OCI-LY7 (cell line): Measurements from ENCODE around the gene PLTP. TPM values are rescaled to one million over a fixed set of nuclear protein-coding genes. Genes with fewer than 3 reads are reported as not detected.

ENCODE experiments used
- BruUV-seq: library from RNA; stranded (reverse); fragments of 400-500 nt; replicated peaks from 2 replicates; lab custom pipeline; 2021; lab: Mats Ljungman, UMichigan
- CTCF ChIA-PET: fragments of 300-600 bp; sonication (Branson Sonifier 250); formaldehyde crosslinking; loops from one replicate; lab custom pipeline; 2022; ENCODE audit warnings: antibody characterized with exemption; ENCODE audit not compliant: unreplicated experiment; lab: Charles Lee
- POLR2A ChIA-PET: fragments of 300-600 bp; sonication (Branson Sonifier 250); formaldehyde crosslinking; loops from one replicate; lab custom pipeline; 2022; ENCODE audit warnings: antibody characterized with exemption; lab: Charles Lee
- DNase-seq: peaks from one replicate; pipeline ENCODE4 v3.0.0-alpha.2; 2015; ENCODE audit warnings: low spot score
- H2AFZ ChIP-seq: fragments of 200-600 bp; sonication (generic), shearing (Covaris generic); 2 replicates; pipeline ENCODE4 v1.6.1; 2014; ENCODE audit warnings: mild to moderate bottlenecking, antibody characterized with exemption, low read length, moderate library complexity
- H3K27ac ChIP-seq: fragments of 200-600 bp; sonication (generic); 2 replicates; pipeline ENCODE4 v1.5.1; 2014; ENCODE audit warnings: mixed run types, low read depth, mild to moderate bottlenecking, moderate library complexity, low read length, inconsistent platforms; ENCODE audit not compliant: poor library complexity, severe bottlenecking
- H3K36me3 ChIP-seq: fragments of 200-600 bp; sonication (generic); 2 replicates; pipeline ENCODE4 v1.6.1; 2014; ENCODE audit warnings: mild to moderate bottlenecking, antibody characterized with exemption, low read length, moderate library complexity, mixed read lengths; ENCODE audit not compliant: insufficient read depth
- H3K4me1 ChIP-seq: fragments of 200-600 bp; sonication (generic); 2 replicates; pipeline ENCODE4 v1.5.1; 2014; ENCODE audit warnings: mild to moderate bottlenecking, low read length; ENCODE audit not compliant: insufficient read depth, poor library complexity, severe bottlenecking
- H3K4me2 ChIP-seq: fragments of 200-600 bp; sonication (generic); 2 replicates; pipeline ENCODE4 v1.6.1; 2014; ENCODE audit warnings: mild to moderate bottlenecking, low read length
- H3K4me3 ChIP-seq: fragments of 200-600 bp; sonication (generic); 2 replicates; pipeline ENCODE4 v1.5.1; 2014; ENCODE audit warnings: mild to moderate bottlenecking, low read depth, low read length; ENCODE audit not compliant: poor library complexity, severe bottlenecking
- H3K79me2 ChIP-seq: fragments of 200-600 bp; sonication (generic); 2 replicates; pipeline ENCODE4 v1.6.1; 2016; ENCODE audit warnings: low read depth, mild to moderate bottlenecking, low read length, moderate library complexity, mixed read lengths; ENCODE audit not compliant: insufficient read depth
- H3K9me2 ChIP-seq: fragments of 200-600 bp; sonication (generic); 2 replicates; pipeline ENCODE4 v1.6.1; 2016; ENCODE audit warnings: mild to moderate bottlenecking, low read length, mixed read lengths; ENCODE audit not compliant: insufficient read depth
- H3K9me3 ChIP-seq: fragments of 200-600 bp; sonication (generic); 2 replicates; pipeline ENCODE4 v1.6.1; 2014; ENCODE audit warnings: mild to moderate bottlenecking, mixed run types, low read length, mixed read lengths
- H4K20me1 ChIP-seq: fragments of 200-600 bp; sonication (generic); 2 replicates; pipeline ENCODE4 v1.6.1; 2014; ENCODE audit warnings: mild to moderate bottlenecking, antibody characterized with exemption, low read length, moderate library complexity, mixed read lengths; ENCODE audit not compliant: insufficient read depth
- EZH2phosphoT487 ChIP-seq: fragments of 200-600 bp; sonication (generic); IDR thresholded peaks from 2 replicates; pipeline ENCODE4 v1.6.1; 2018; ENCODE audit warnings: low read depth, borderline replicate concordance, mild to moderate bottlenecking, mixed run types, antibody characterized with exemption, low read length, moderate library complexity, mixed read lengths
- intact Hi-C: fragments of 100-400 bp; cut with micrococcal nuclease; formaldehyde crosslinking; loops from one replicate; pipeline ENCODE4 v1.10.0; 2022; ENCODE audit not compliant: unreplicated experiment
- total RNA-seq, 2 experiments: library from RNA; depleted of rRNA in 1 of 2; stranded (reverse); fragments of >200 nt in 1 of 2; shearing (Covaris generic) in 1 of 2; gene quantifications; 2 replicates each; pipeline ENCODE4 v1.2.3, GENCODE V29; 2014 to 2022
- TF ChIP-seq, protein P1 (sequence below): fragments of 200-600 bp; sonication (generic); conservative IDR thresholded peaks from 2 replicates; pipeline ENCODE4 v1.5.1; 2014; ENCODE audit warnings: mild to moderate bottlenecking, antibody characterized with exemption, low read length, moderate library complexity, mixed read lengths

Gene PLTP
- total RNA-seq, 2 experiments from 2014 or later, result 12.7 to 17.1 TPM

DNA sequence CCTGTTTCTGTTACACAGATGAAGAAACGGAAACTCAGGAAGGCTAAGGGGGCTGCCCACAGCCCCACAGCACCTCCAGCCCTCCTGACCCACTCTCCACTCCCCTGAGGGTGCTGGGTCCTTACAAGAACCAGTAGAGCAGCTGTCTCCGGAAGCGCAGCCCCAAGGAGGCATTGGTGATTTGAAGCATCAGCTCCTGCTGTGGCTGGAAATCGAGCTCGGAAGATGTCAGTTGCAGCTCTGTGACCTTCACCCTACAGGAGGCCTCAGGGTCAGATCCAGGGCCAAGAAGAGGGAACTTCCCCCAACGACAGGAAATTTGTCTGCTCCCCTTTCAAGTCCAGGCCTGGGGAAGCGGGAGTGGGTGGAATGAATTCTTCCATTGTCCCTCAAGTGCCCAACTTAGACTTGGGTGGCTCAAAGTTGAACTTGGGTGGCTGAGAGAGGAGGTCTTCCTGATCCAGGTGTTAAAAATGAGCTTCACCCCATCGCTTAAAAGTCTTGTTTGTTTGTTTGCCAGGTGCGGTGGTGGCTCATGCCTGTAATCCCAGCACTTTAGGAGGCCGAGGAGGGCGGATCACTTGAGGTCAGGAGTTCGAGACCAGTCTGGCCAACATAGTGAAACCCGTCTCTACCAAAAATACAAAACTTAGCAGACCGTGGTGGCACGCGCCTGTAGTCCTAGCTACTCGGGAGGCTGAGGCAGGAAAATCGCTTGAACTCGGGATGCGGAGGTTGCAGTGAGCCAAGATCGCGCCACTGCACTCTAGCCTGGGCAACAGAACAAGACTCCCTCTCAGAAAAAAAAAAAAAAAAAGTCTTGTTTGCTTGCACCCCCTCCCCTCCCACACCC is 1.9 kb downstream of the PLTP start:
- H3K27ac ChIP-seq, result no peak overlapping the region
- peaks cover 14% of the 10 kb centered on the region for H3K4me1 ChIP-seq
- H4K20me1 ChIP-seq, result no peaks in the 10 kb centered on the region
- TF ChIP-seq, protein P1, sequence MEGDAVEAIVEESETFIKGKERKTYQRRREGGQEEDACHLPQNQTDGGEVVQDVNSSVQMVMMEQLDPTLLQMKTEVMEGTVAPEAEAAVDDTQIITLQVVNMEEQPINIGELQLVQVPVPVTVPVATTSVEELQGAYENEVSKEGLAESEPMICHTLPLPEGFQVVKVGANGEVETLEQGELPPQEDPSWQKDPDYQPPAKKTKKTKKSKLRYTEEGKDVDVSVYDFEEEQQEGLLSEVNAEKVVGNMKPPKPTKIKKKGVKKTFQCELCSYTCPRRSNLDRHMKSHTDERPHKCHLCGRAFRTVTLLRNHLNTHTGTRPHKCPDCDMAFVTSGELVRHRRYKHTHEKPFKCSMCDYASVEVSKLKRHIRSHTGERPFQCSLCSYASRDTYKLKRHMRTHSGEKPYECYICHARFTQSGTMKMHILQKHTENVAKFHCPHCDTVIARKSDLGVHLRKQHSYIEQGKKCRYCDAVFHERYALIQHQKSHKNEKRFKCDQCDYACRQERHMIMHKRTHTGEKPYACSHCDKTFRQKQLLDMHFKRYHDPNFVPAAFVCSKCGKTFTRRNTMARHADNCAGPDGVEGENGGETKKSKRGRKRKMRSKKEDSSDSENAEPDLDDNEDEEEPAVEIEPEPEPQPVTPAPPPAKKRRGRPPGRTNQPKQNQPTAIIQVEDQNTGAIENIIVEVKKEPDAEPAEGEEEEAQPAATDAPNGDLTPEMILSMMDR, result no peak
- no peak for TF ChIP-seq EZH2phosphoT487
- H3K79me2 ChIP-seq, result no peaks in the 10 kb centered on the region
- H3K4me2 ChIP-seq, result peak overlapping the region; percentile 57
- H3K9me3 ChIP-seq, result no peaks in the 10 kb centered on the region
- intact Hi-C loops, result loop anchor here (2.0 kb wide), 1 partner anchor 25 kb away; the partner anchor contains the start of gene PCIF1
- H3K36me3 ChIP-seq, result no peaks in the 10 kb centered on the region
- H3K9me2 ChIP-seq, result no peaks in the 10 kb centered on the region
- ChIA-PET CTCF (no interaction called here), POLR2A (interaction anchor here (0.7 to 1.3 kb wide), 8 partner anchors 9 to 1668 kb away, joined by 3 to 5 read pairs (median 4); no protein-coding TSS in a partner anchor)
- DNase-seq, result no peak
- TSS peak; percentile 89 for BruUV-seq
- peak overlapping the region; percentile 42 for H3K4me3 ChIP-seq
- H2AFZ ChIP-seq, result peak overlapping the region; percentile 84

DNA sequence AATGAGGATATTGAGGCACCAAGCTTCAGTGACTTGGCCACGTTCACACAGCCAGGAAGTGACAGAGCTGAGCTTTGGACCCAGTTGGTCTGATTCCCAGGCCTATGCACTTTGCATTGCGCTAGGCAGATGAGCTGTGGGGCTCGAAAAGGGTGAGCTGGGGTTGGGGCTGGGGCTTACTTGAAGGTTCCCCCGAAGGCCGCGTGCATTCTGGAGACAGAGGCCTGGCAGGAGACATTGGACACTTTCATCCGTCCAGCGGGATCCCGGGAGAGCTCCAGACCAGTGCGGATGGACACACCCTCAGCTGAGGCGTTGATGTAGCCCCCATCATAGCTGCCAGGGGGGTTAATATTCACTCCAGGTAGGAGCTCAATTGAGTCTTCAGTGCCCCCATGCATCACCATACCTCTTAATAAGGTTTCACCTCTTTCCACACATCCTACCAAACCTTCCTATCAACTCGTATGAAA is 2.6 kb downstream of the PLTP start:
- Histone ChIP-seq H3K9me2 (no peaks in the 10 kb centered on the region), H3K4me1 (peaks cover 14% of the 10 kb centered on the region), H3K9me3 (no peaks in the 10 kb centered on the region), H3K79me2 (no peaks in the 10 kb centered on the region), H3K4me3 (no peak overlapping the region), H3K27ac (no peak overlapping the region), H3K36me3 (no peaks in the 10 kb centered on the region), H4K20me1 (no peaks in the 10 kb centered on the region), H2AFZ (no peak overlapping the region), H3K4me2 (no peak overlapping the region)
- BruUV-seq, result no TSS peak
- intact Hi-C loops, result no loop called here
- DNase-seq, result no peak
- POLR2A ChIA-PET, result interaction anchor here (0.7 to 1.2 kb wide), 3 partner anchors 59 to 1668 kb away, joined by 3 to 4 read pairs (median 3); no protein-coding TSS in a partner anchor
- TF ChIP-seq, protein P1, result no peak
- no peak for TF ChIP-seq EZH2phosphoT487
- CTCF ChIA-PET, result no interaction called here

DNA sequence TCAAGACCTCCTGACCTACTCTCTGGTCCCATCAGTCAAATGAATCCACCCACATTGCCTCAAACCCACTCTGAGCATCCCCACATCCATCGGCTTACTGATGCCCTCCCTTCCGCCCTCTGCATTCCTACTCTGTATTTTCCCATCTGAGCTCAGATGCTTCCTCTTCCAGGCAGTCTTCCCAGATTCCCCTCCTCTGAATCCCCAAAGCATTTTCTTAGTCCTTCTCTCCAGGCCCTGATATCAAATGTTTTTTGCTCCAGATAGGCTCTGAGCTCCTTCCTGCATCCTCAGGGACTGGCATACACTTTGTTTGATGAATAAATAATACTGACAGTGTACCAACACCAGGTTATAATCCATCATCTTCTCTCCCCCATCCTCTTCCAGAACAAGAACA is 3.9 kb downstream of the PLTP start:
- no TSS peak for BruUV-seq
- peaks cover 14% of the 10 kb centered on the region for H3K4me1 ChIP-seq
- H2AFZ ChIP-seq, result no peak overlapping the region
- ChIA-PET CTCF (no interaction called here), POLR2A (no interaction called here)
- no peak overlapping the region for H3K27ac ChIP-seq
- no peak overlapping the region for H3K4me2 ChIP-seq
- no peaks in the 10 kb centered on the region for H3K9me2 ChIP-seq
- intact Hi-C loops, result no loop called here
- no peaks in the 10 kb centered on the region for H4K20me1 ChIP-seq
- H3K36me3 ChIP-seq, result no peaks in the 10 kb centered on the region
- H3K9me3 ChIP-seq, result no peaks in the 10 kb centered on the region
- no peak overlapping the region for H3K4me3 ChIP-seq
- no peak for DNase-seq
- TF ChIP-seq, protein P1, result no peak
- TF ChIP-seq EZH2phosphoT487, result no peak
- H3K79me2 ChIP-seq, result no peaks in the 10 kb centered on the region
